ENCODE data around the gene TTC9C.
"Not testable (repeated sequence)": the region's sequence is repeated elsewhere in the genome, so short reads cannot be mapped to it uniquely, and the experiment has no call there.

Gene TTC9C

GRCh38 chr11:62728171-62728988, at the start of gene TTC9C:
Gene TTC9C, plus strand, starts transcription at chr11:62728486. Its CDS starts 363 bp downstream, at chr11:62728849.
- peak within 1 kb of the TSS; percentile 81 to 98 (median 97) for H3K9ac ChIP-seq (ENCODE audit: low read length in 5 of 5)
- peak within 1 kb of the TSS; percentile 74 to 97 (median 94) for H3K4me3 ChIP-seq (ENCODE audit: low read depth in 1 of 5, low read length in 5 of 5)
- H3K36me3 ChIP-seq (ENCODE audit: control insufficient read depth in 5 of 5, insufficient read depth in 5 of 5, low read length in 5 of 5) = peaks cover 9 to 18% (median 15%) of the 10 kb centered on the region in 5 donors
- H3K9me3 ChIP-seq (ENCODE audit: control insufficient read depth in 5 of 5, low read length in 5 of 5) = no peaks in the 10 kb centered on the region
- no peaks in the 10 kb centered on the region for H3K27me3 ChIP-seq (ENCODE audit: control insufficient read depth in 5 of 5, insufficient read depth in 4 of 5, low read length in 5 of 5)
- H3K27ac ChIP-seq (ENCODE audit: low read depth, low read length) = peak within 1 kb of the TSS; percentile 98
- peaks cover 15 to 53% (median 49%) of the 10 kb centered on the region in 5 donors for H3K4me1 ChIP-seq (ENCODE audit: control insufficient read depth in 5 of 5, insufficient read depth in 5 of 5, low read length in 5 of 5)

- peak within 1 kb of the TSS; percentile 79 to 93 (median 86) for H3K4me3 ChIP-seq (ENCODE audit: low read depth in 1 of 5, low read length in 5 of 5)
- H3K9me3 ChIP-seq (ENCODE audit: control insufficient read depth in 5 of 5, low read length in 5 of 5) = no peaks in the 10 kb centered on the region
- peaks cover 10 to 35% (median 23%) of the 10 kb centered on the region in 5 donors for H3K4me1 ChIP-seq (ENCODE audit: control insufficient read depth in 5 of 5, insufficient read depth in 5 of 5, low read length in 5 of 5)
- no peaks in the 10 kb centered on the region for H3K27me3 ChIP-seq (ENCODE audit: control insufficient read depth in 5 of 5, insufficient read depth in 4 of 5, low read length in 5 of 5)
- H3K27ac ChIP-seq (ENCODE audit: low read depth, low read length) = peak within 1 kb of the TSS; percentile 98
- H3K9ac ChIP-seq (ENCODE audit: low read length in 5 of 5) = peak within 1 kb of the TSS; percentile 91 to 98 (median 97)
- H3K36me3 ChIP-seq (ENCODE audit: control insufficient read depth in 5 of 5, insufficient read depth in 5 of 5, low read length in 5 of 5) = peaks cover 12 to 27% (median 19%) of the 10 kb centered on the region in 5 donors
Observed at GRCh38 chr11:62678770-62679696, 49.3 kb upstream of the TTC9C start, which contains the start of gene UBXN1. Gene UBXN1, minus strand, starts transcription at chr11:62679073. Its CDS starts 150 bp downstream, at chr11:62678923.

GRCh38 chr11:62680825-62681240, 47.5 kb upstream of the TTC9C start:
- peaks cover 9 to 20% (median 19%) of the 10 kb centered on the region in 5 donors for H3K36me3 ChIP-seq (ENCODE audit: control insufficient read depth in 5 of 5, insufficient read depth in 5 of 5, low read length in 5 of 5)
- H3K9ac ChIP-seq (ENCODE audit: low read length in 5 of 5) = peak overlapping the region in 1 of 5 donors; percentile 16
- H3K4me3 ChIP-seq (ENCODE audit: low read depth in 1 of 5, low read length in 5 of 5) = no peak overlapping the region
- H3K4me1 ChIP-seq (ENCODE audit: control insufficient read depth in 5 of 5, insufficient read depth in 5 of 5, low read length in 5 of 5) = peaks cover 10 to 35% (median 23%) of the 10 kb centered on the region in 5 donors
- H3K9me3 ChIP-seq (ENCODE audit: control insufficient read depth in 5 of 5, low read length in 5 of 5) = no peaks in the 10 kb centered on the region
- no peaks in the 10 kb centered on the region for H3K27me3 ChIP-seq (ENCODE audit: control insufficient read depth in 5 of 5, insufficient read depth in 4 of 5, low read length in 5 of 5)
- peak overlapping the region; percentile 79 for H3K27ac ChIP-seq (ENCODE audit: low read depth, low read length)

- Histone ChIP-seq H3K27ac (ENCODE audit: low read depth, low read length) (no peak overlapping the region), H3K9me3 (ENCODE audit: control insufficient read depth in 5 of 5, low read length in 5 of 5) (no peaks in the 10 kb centered on the region), H3K36me3 (ENCODE audit: control insufficient read depth in 5 of 5, insufficient read depth in 5 of 5, low read length in 5 of 5) (peaks cover 0 to 5% (median 4%) of the 10 kb centered on the region in 5 donors), H3K4me3 (ENCODE audit: low read depth in 1 of 5, low read length in 5 of 5) (no peak overlapping the region), H3K27me3 (ENCODE audit: control insufficient read depth in 5 of 5, insufficient read depth in 4 of 5, low read length in 5 of 5) (no peaks in the 10 kb centered on the region), H3K4me1 (ENCODE audit: control insufficient read depth in 5 of 5, insufficient read depth in 5 of 5, low read length in 5 of 5) (peaks cover 10 to 31% (median 20%) of the 10 kb centered on the region in 5 donors), H3K9ac (ENCODE audit: low read length in 5 of 5) (no peak overlapping the region)
Observed at GRCh38 chr11:62682518-62682917, 45.8 kb upstream of the TTC9C start.

GRCh38 chr11:62687508-62688396, 40.5 kb upstream of the TTC9C start:
- Histone ChIP-seq H3K9ac (ENCODE audit: low read length in 5 of 5) (peak overlapping the region in 2 of 5 donors; percentile 25 to 62), H3K27ac (ENCODE audit: low read depth, low read length) (peak overlapping the region; percentile 69), H3K4me1 (ENCODE audit: control insufficient read depth in 5 of 5, insufficient read depth in 5 of 5, low read length in 5 of 5) (peaks cover 8 to 29% (median 26%) of the 10 kb centered on the region in 5 donors), H3K27me3 (ENCODE audit: control insufficient read depth in 5 of 5, insufficient read depth in 4 of 5, low read length in 5 of 5) (no peaks in the 10 kb centered on the region), H3K36me3 (ENCODE audit: control insufficient read depth in 5 of 5, insufficient read depth in 5 of 5, low read length in 5 of 5) (peaks cover 0 to 29% (median 21%) of the 10 kb centered on the region in 5 donors), H3K9me3 (ENCODE audit: control insufficient read depth in 5 of 5, low read length in 5 of 5) (no peaks in the 10 kb centered on the region), H3K4me3 (ENCODE audit: low read depth in 1 of 5, low read length in 5 of 5) (peak overlapping the region; percentile 43 to 80 (median 59))

- H3K4me3 ChIP-seq (ENCODE audit: low read depth in 1 of 5, low read length in 5 of 5) = peak overlapping the region; percentile 43 to 80 (median 59)
- peak overlapping the region; percentile 69 for H3K27ac ChIP-seq (ENCODE audit: low read depth, low read length)
- peaks cover 0 to 37% (median 26%) of the 10 kb centered on the region in 5 donors for H3K36me3 ChIP-seq (ENCODE audit: control insufficient read depth in 5 of 5, insufficient read depth in 5 of 5, low read length in 5 of 5)
- H3K9ac ChIP-seq (ENCODE audit: low read length in 5 of 5) = peak overlapping the region in 3 of 5 donors; percentile 25 to 62 (median 45)
- H3K27me3 ChIP-seq (ENCODE audit: control insufficient read depth in 5 of 5, insufficient read depth in 4 of 5, low read length in 5 of 5) = no peaks in the 10 kb centered on the region
- H3K9me3 ChIP-seq (ENCODE audit: control insufficient read depth in 5 of 5, low read length in 5 of 5) = no peaks in the 10 kb centered on the region
- H3K4me1 ChIP-seq (ENCODE audit: control insufficient read depth in 5 of 5, insufficient read depth in 5 of 5, low read length in 5 of 5) = peaks cover 8 to 29% (median 26%) of the 10 kb centered on the region in 5 donors
Observed at GRCh38 chr11:62688491-62688890, 39.8 kb upstream of the TTC9C start.

- peak within 1 kb of the TSS; percentile 1 to 62 (median 41) for H3K9ac ChIP-seq (ENCODE audit: low read length in 5 of 5)
- H3K4me3 ChIP-seq (ENCODE audit: low read depth in 1 of 5, low read length in 5 of 5) = peak within 1 kb of the TSS; percentile 50 to 80 (median 59)
- no peaks in the 10 kb centered on the region for H3K27me3 ChIP-seq (ENCODE audit: control insufficient read depth in 5 of 5, insufficient read depth in 4 of 5, low read length in 5 of 5)
- H3K27ac ChIP-seq (ENCODE audit: low read depth, low read length) = peak within 1 kb of the TSS; percentile 69
- no peaks in the 10 kb centered on the region for H3K9me3 ChIP-seq (ENCODE audit: control insufficient read depth in 5 of 5, low read length in 5 of 5)
- H3K4me1 ChIP-seq (ENCODE audit: control insufficient read depth in 5 of 5, insufficient read depth in 5 of 5, low read length in 5 of 5) = peaks cover 10 to 34% (median 29%) of the 10 kb centered on the region in 5 donors
- peaks cover 0 to 38% (median 27%) of the 10 kb centered on the region in 5 donors for H3K36me3 ChIP-seq (ENCODE audit: control insufficient read depth in 5 of 5, insufficient read depth in 5 of 5, low read length in 5 of 5)
Observed at GRCh38 chr11:62689421-62690183, 38.7 kb upstream of the TTC9C start, which contains the start of gene LRRN4CL. Gene LRRN4CL, minus strand, starts transcription at chr11:62689530. Its CDS starts 1,022 bp downstream, at chr11:62688508.

GRCh38 chr11:62693624-62694023, 34.7 kb upstream of the TTC9C start:
- not testable (repeated sequence) for H3K9ac ChIP-seq (ENCODE audit: low read length in 5 of 5); H3K27me3 ChIP-seq (ENCODE audit: control insufficient read depth in 5 of 5, insufficient read depth in 4 of 5, low read length in 5 of 5); H3K4me3 ChIP-seq (ENCODE audit: low read depth in 1 of 5, low read length in 5 of 5); H3K9me3 ChIP-seq (ENCODE audit: control insufficient read depth in 5 of 5, low read length in 5 of 5); H3K27ac ChIP-seq (ENCODE audit: low read depth, low read length)
- Histone ChIP-seq H3K4me1 (ENCODE audit: control insufficient read depth in 5 of 5, insufficient read depth in 5 of 5, low read length in 5 of 5) (peaks cover 10 to 28% (median 25%) of the 10 kb centered on the region in 5 donors), H3K36me3 (ENCODE audit: control insufficient read depth in 5 of 5, insufficient read depth in 5 of 5, low read length in 5 of 5) (peaks cover 0 to 42% (median 27%) of the 10 kb centered on the region in 5 donors)

Measured in subcutaneous abdominal adipose tissue (tissue), 5 donors.